ENCODE results near the gene DICER1.
A peak's percentile ranks its signal among the peaks of the same experiment; 100 is the strongest.
"Not testable (repeated sequence)": the region's sequence is repeated elsewhere in the genome, so short reads cannot be mapped to it uniquely, and the experiment has no call there.

Gene DICER1

GRCh38 chr14:95143808-95144620 is 13.3 kb downstream of the DICER1 start:
- peak overlapping the region; percentile 69 to 79 for H3K27ac ChIP-seq (ENCODE audit: insufficient read depth in 1 of 2, low read depth in 1 of 2, low read length in 2 of 2, poor library complexity in 1 of 2, severe bottlenecking in 2 of 2)

GRCh38 chr14:95142208-95142607 is 15.1 kb downstream of the DICER1 start:
- H3K27ac ChIP-seq (ENCODE audit: insufficient read depth in 1 of 2, low read depth in 1 of 2, low read length in 2 of 2, poor library complexity in 1 of 2, severe bottlenecking in 2 of 2), result no peak overlapping the region
- CTCF ChIA-PET, result interaction anchor here (0.6 kb wide), 1 partner anchor 8 kb away, joined by 3 read pairs; no protein-coding TSS in a partner anchor
- WGBS (ENCODE audit: insufficient coverage), result 100% methylated on average over 2 of the region's 2 CpGs

More at GRCh38 chr14:95143808-95144620, 13.3 kb downstream of the DICER1 start:
- ChIA-PET POLR2A (interaction anchor here (0.7 to 1.2 kb wide), 3 partner anchors 12 to 399 kb away, joined by 3 to 4 read pairs (median 3); partner anchors contain the start of gene DICER1), CTCF (interaction anchor here (1.4 kb wide), 1 partner anchor 11 kb away, joined by 3 read pairs; no protein-coding TSS in a partner anchor)
- no CpG with 5 or more reads among the region's 4 CpGs for WGBS (ENCODE audit: insufficient coverage)
- Histone ChIP-seq H3K4me1 (ENCODE audit: control extremely low read depth in 1 of 4, control insufficient read depth in 4 of 4, insufficient read depth in 4 of 4, low read length in 3 of 4) (peaks cover 5 to 25% (median 12%) of the 10 kb centered on the region in 4 experiments), H3K27me3 (replicated peaks in 2 of 5; ENCODE audit: control insufficient read depth in 4 of 5, insufficient read depth in 5 of 5, low read length in 4 of 5) (no peaks in the 10 kb centered on the region), H3K4me3 (ENCODE audit: control insufficient read depth in 1 of 7, extremely low read depth in 1 of 7, insufficient read depth in 4 of 7, low read depth in 2 of 7, low read length in 6 of 7) (peak overlapping the region in 6 of 7 experiments; percentile 3 to 67 (median 42)), H3K36me3 (ENCODE audit: control insufficient read depth in 4 of 4, insufficient read depth in 4 of 4, low read length in 3 of 4) (peaks cover 0 to 23% (median 6%) of the 10 kb centered on the region in 4 experiments), H3K9me3 (ENCODE audit: control extremely low read depth in 1 of 5, control insufficient read depth in 4 of 5, insufficient read depth in 2 of 5, low read depth in 1 of 5, low read length in 4 of 5) (peaks cover 2 to 14% (median 2%) of the 10 kb centered on the region in 5 experiments)
- DNase-seq, result peak; percentile 43 to 83 (median 79)

GRCh38 chr14:95141684-95142083 is 15.6 kb downstream of the DICER1 start:
- CTCF ChIA-PET, result interaction anchor here (0.6 kb wide), 1 partner anchor 8 kb away, joined by 3 read pairs; no protein-coding TSS in a partner anchor
- Histone ChIP-seq H3K4me1 (ENCODE audit: control extremely low read depth in 1 of 4, control insufficient read depth in 4 of 4, insufficient read depth in 4 of 4, low read length in 3 of 4) (peaks cover 4 to 25% (median 12%) of the 10 kb centered on the region in 4 experiments), H3K9me3 (ENCODE audit: control extremely low read depth in 1 of 5, control insufficient read depth in 4 of 5, insufficient read depth in 2 of 5, low read depth in 1 of 5, low read length in 4 of 5) (peaks cover 2 to 14% (median 2%) of the 10 kb centered on the region in 5 experiments), H3K27ac (ENCODE audit: insufficient read depth in 1 of 2, low read depth in 1 of 2, low read length in 2 of 2, poor library complexity in 1 of 2, severe bottlenecking in 2 of 2) (no peak overlapping the region), H3K4me3 (ENCODE audit: control insufficient read depth in 1 of 7, extremely low read depth in 1 of 7, insufficient read depth in 4 of 7, low read depth in 2 of 7, low read length in 6 of 7) (no peak overlapping the region), H3K27me3 (replicated peaks in 2 of 5; ENCODE audit: control insufficient read depth in 4 of 5, insufficient read depth in 5 of 5, low read length in 4 of 5) (no peaks in the 10 kb centered on the region), H3K36me3 (ENCODE audit: control insufficient read depth in 4 of 4, insufficient read depth in 4 of 4, low read length in 3 of 4) (peaks cover 0 to 17% (median 4%) of the 10 kb centered on the region in 4 experiments)
- POLR2A ChIA-PET, result no interaction called here
- WGBS (ENCODE audit: insufficient coverage), result no CpG with 5 or more reads among the region's 1 CpG
- no peak for DNase-seq

More at GRCh38 chr14:95142208-95142607, 15.1 kb downstream of the DICER1 start:
- Histone ChIP-seq H3K4me1 (ENCODE audit: control extremely low read depth in 1 of 4, control insufficient read depth in 4 of 4, insufficient read depth in 4 of 4, low read length in 3 of 4) (peaks cover 4 to 25% (median 12%) of the 10 kb centered on the region in 4 experiments), H3K9me3 (ENCODE audit: control extremely low read depth in 1 of 5, control insufficient read depth in 4 of 5, insufficient read depth in 2 of 5, low read depth in 1 of 5, low read length in 4 of 5) (peaks cover 2 to 14% (median 2%) of the 10 kb centered on the region in 5 experiments), H3K4me3 (ENCODE audit: control insufficient read depth in 1 of 7, extremely low read depth in 1 of 7, insufficient read depth in 4 of 7, low read depth in 2 of 7, low read length in 6 of 7) (no peak overlapping the region), H3K36me3 (ENCODE audit: control insufficient read depth in 4 of 4, insufficient read depth in 4 of 4, low read length in 3 of 4) (peaks cover 0 to 19% (median 4%) of the 10 kb centered on the region in 4 experiments), H3K27me3 (replicated peaks in 2 of 5; ENCODE audit: control insufficient read depth in 4 of 5, insufficient read depth in 5 of 5, low read length in 4 of 5) (no peaks in the 10 kb centered on the region)
- POLR2A ChIA-PET, result no interaction called here
- no peak for DNase-seq

GRCh38 chr14:95140060-95140858 is 17.1 kb downstream of the DICER1 start:
- H3K27me3 ChIP-seq (replicated peaks in 2 of 5; ENCODE audit: control insufficient read depth in 4 of 5, insufficient read depth in 5 of 5, low read length in 4 of 5), result no peaks in the 10 kb centered on the region
- H3K27ac ChIP-seq (ENCODE audit: insufficient read depth in 1 of 2, low read depth in 1 of 2, low read length in 2 of 2, poor library complexity in 1 of 2, severe bottlenecking in 2 of 2), result no peak overlapping the region
- peaks cover 4 to 25% (median 10%) of the 10 kb centered on the region in 4 experiments for H3K4me1 ChIP-seq (ENCODE audit: control extremely low read depth in 1 of 4, control insufficient read depth in 4 of 4, insufficient read depth in 4 of 4, low read length in 3 of 4)
- peak in 2 of 3 donors; percentile 36 to 54 for DNase-seq
- ChIA-PET POLR2A (no interaction called here), CTCF (interaction anchor here (0.9 kb wide), 1 partner anchor 18 kb away, joined by 4 read pairs; the partner anchor contains the start of gene DICER1)
- peaks cover 0 to 12% (median 2%) of the 10 kb centered on the region in 4 experiments for H3K36me3 ChIP-seq (ENCODE audit: control insufficient read depth in 4 of 4, insufficient read depth in 4 of 4, low read length in 3 of 4)
- peaks cover 0 to 7% (median 2%) of the 10 kb centered on the region in 5 experiments for H3K9me3 ChIP-seq (ENCODE audit: control extremely low read depth in 1 of 5, control insufficient read depth in 4 of 5, insufficient read depth in 2 of 5, low read depth in 1 of 5, low read length in 4 of 5)
- no peak overlapping the region for H3K4me3 ChIP-seq (ENCODE audit: control insufficient read depth in 1 of 7, extremely low read depth in 1 of 7, insufficient read depth in 4 of 7, low read depth in 2 of 7, low read length in 6 of 7)
- no CpG with 5 or more reads among the region's 5 CpGs for WGBS (ENCODE audit: insufficient coverage)

GRCh38 chr14:95138876-95139275 is 18.5 kb downstream of the DICER1 start:
- Histone ChIP-seq H3K4me3 (ENCODE audit: control insufficient read depth in 1 of 7, extremely low read depth in 1 of 7, insufficient read depth in 4 of 7, low read depth in 2 of 7, low read length in 6 of 7) (no peak overlapping the region), H3K27ac (ENCODE audit: insufficient read depth in 1 of 2, low read depth in 1 of 2, low read length in 2 of 2, poor library complexity in 1 of 2, severe bottlenecking in 2 of 2) (no peak overlapping the region), H3K4me1 (ENCODE audit: control extremely low read depth in 1 of 4, control insufficient read depth in 4 of 4, insufficient read depth in 4 of 4, low read length in 3 of 4) (peaks cover 4 to 22% (median 8%) of the 10 kb centered on the region in 4 experiments), H3K27me3 (replicated peaks in 2 of 5; ENCODE audit: control insufficient read depth in 4 of 5, insufficient read depth in 5 of 5, low read length in 4 of 5) (no peaks in the 10 kb centered on the region), H3K9me3 (ENCODE audit: control extremely low read depth in 1 of 5, control insufficient read depth in 4 of 5, insufficient read depth in 2 of 5, low read depth in 1 of 5, low read length in 4 of 5) (no peaks in the 10 kb centered on the region), H3K36me3 (ENCODE audit: control insufficient read depth in 4 of 4, insufficient read depth in 4 of 4, low read length in 3 of 4) (peaks cover 0 to 14% (median 3%) of the 10 kb centered on the region in 4 experiments)
- CTCF ChIA-PET, result interaction anchor here (0.6 to 1.4 kb wide), 3 partner anchors 21 to 57 kb away, joined by 3 to 4 read pairs (median 3); no protein-coding TSS in a partner anchor
- DNase-seq, result no peak
- POLR2A ChIA-PET, result no interaction called here
- WGBS (ENCODE audit: insufficient coverage), result no CpG with 5 or more reads among the region's 1 CpG

- H3K4me3 ChIP-seq (ENCODE audit: control insufficient read depth in 1 of 7, extremely low read depth in 1 of 7, insufficient read depth in 4 of 7, low read depth in 2 of 7, low read length in 6 of 7); H3K27me3 ChIP-seq (replicated peaks in 2 of 5; ENCODE audit: control insufficient read depth in 4 of 5, insufficient read depth in 5 of 5, low read length in 4 of 5); POLR2A ChIA-PET; DNase-seq; H3K27ac ChIP-seq (ENCODE audit: insufficient read depth in 1 of 2, low read depth in 1 of 2, low read length in 2 of 2, poor library complexity in 1 of 2, severe bottlenecking in 2 of 2); H3K9me3 ChIP-seq (ENCODE audit: control extremely low read depth in 1 of 5, control insufficient read depth in 4 of 5, insufficient read depth in 2 of 5, low read depth in 1 of 5, low read length in 4 of 5): not testable (repeated sequence)
- H3K4me1 ChIP-seq (ENCODE audit: control extremely low read depth in 1 of 4, control insufficient read depth in 4 of 4, insufficient read depth in 4 of 4, low read length in 3 of 4), result peaks cover 4 to 19% (median 6%) of the 10 kb centered on the region in 4 experiments
- H3K36me3 ChIP-seq (ENCODE audit: control insufficient read depth in 4 of 4, insufficient read depth in 4 of 4, low read length in 3 of 4), result peaks cover 0 to 14% (median 3%) of the 10 kb centered on the region in 4 experiments
- no CpG with 5 or more reads among the region's 5 CpGs for WGBS (ENCODE audit: insufficient coverage)
- CTCF ChIA-PET, result interaction anchor here (1.2 to 1.4 kb wide), 2 partner anchors 22 to 57 kb away, joined by 3 to 4 read pairs; no protein-coding TSS in a partner anchor
Measured at GRCh38 chr14:95138455-95138854, 18.9 kb downstream of the DICER1 start.
